ENCODE measurements around the gene TLE7.

TLE7 gene

DNA sequence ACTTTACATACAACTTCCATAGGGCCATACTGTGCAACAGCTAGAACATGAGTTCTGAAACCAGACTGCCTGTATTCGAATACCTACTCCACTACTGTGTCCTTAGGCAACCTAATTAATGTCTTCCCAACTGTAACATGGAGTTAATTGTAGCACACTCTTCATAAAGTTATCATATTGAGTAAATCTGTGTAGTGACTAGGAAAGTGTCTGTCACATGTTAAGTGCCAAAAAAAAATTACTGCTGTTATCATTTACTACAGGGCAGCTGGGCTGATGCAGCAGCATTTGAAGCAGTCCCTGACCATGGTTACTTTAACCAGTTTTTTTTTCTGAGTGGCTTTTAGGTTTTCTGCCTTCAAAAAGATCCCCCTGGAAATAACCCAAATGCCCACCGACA is 31.1 kb upstream of the TLE7 start:
- Histone ChIP-seq H3K27ac (ENCODE audit: low read length) (no peak overlapping the region), H3K4me3 (ENCODE audit: low read length) (no peak overlapping the region)

DNA sequence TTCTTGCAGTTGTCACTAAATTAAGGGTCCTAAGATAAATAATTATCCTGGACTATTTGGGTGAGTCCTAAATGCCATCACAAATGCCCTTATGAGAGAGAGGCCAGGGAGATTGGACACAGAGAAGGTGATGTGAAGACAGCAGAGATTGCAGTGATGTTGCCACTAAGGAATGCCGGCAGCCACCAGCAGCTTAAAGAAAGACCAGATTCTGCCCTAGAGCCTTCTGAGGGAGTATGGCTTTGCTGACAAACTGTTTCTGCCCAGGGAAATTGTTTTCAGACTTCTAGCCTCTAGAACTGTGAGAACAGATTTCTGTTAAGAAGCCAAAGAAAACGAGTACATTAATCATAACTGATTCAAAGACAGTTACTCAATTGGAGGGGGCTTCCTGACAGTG is 30.2 kb upstream of the TLE7 start:
- Histone ChIP-seq H3K4me3 (ENCODE audit: low read length) (no peak overlapping the region), H3K4me1 (ENCODE audit: control insufficient read depth, low read depth, low read length) (no peaks in the 10 kb centered on the region), H3K27ac (ENCODE audit: low read length) (no peak overlapping the region), H3K9ac (ENCODE audit: low read length) (no peak overlapping the region), H3K36me3 (ENCODE audit: control insufficient read depth, low read depth, low read length) (peaks cover 7% of the 10 kb centered on the region), H3K9me3 (ENCODE audit: control insufficient read depth, low read depth, low read length) (no peaks in the 10 kb centered on the region), H3K27me3 (ENCODE audit: control insufficient read depth, insufficient read depth, low read length) (no peaks in the 10 kb centered on the region)

More for the DNA sequence above, 31.1 kb upstream of the TLE7 start:
- Histone ChIP-seq H3K4me1 (ENCODE audit: control insufficient read depth, low read depth, low read length) (no peaks in the 10 kb centered on the region), H3K27me3 (ENCODE audit: control insufficient read depth, insufficient read depth, low read length) (no peaks in the 10 kb centered on the region), H3K9ac (ENCODE audit: low read length) (no peak overlapping the region), H3K9me3 (ENCODE audit: control insufficient read depth, low read depth, low read length) (no peaks in the 10 kb centered on the region), H3K36me3 (ENCODE audit: control insufficient read depth, low read depth, low read length) (peaks cover 7% of the 10 kb centered on the region)

GRCh38 chr16:71467810-71468209 is 26.0 kb upstream of the TLE7 start:
- Histone ChIP-seq H3K36me3 (ENCODE audit: control insufficient read depth, low read depth, low read length) (no peaks in the 10 kb centered on the region), H3K27ac (ENCODE audit: low read length) (no peak overlapping the region), H3K9me3 (ENCODE audit: control insufficient read depth, low read depth, low read length) (no peaks in the 10 kb centered on the region), H3K4me1 (ENCODE audit: control insufficient read depth, low read depth, low read length) (no peaks in the 10 kb centered on the region), H3K9ac (ENCODE audit: low read length) (no peak overlapping the region), H3K27me3 (ENCODE audit: control insufficient read depth, insufficient read depth, low read length) (no peaks in the 10 kb centered on the region), H3K4me3 (ENCODE audit: low read length) (no peak overlapping the region)

DNA sequence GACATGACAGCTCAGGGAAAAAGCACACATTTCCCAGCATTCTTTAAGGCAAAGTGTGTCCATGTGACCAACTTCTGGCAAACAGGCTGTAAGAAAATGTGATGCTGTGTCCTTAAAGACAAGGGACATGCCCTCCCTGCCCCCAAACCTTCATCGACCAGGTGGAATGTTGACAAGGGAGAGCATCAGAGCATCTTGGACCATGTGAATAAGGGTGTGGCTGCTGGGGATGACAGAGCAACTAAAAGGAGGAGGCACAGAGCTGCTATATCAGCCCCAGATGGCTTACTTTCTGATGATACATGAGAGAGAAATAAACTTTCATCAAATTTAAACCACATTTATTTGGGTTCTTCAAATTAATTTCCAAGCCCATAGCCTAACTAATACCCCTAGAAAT is 22.4 kb upstream of the TLE7 start:
- H3K27ac ChIP-seq (ENCODE audit: low read length), result no peak overlapping the region
- no peaks in the 10 kb centered on the region for H3K9me3 ChIP-seq (ENCODE audit: control insufficient read depth, low read depth, low read length)
- no peaks in the 10 kb centered on the region for H3K36me3 ChIP-seq (ENCODE audit: control insufficient read depth, low read depth, low read length)
- no peaks in the 10 kb centered on the region for H3K27me3 ChIP-seq (ENCODE audit: control insufficient read depth, insufficient read depth, low read length)
- no peak overlapping the region for H3K4me3 ChIP-seq (ENCODE audit: low read length)
- H3K9ac ChIP-seq (ENCODE audit: low read length), result no peak overlapping the region
- H3K4me1 ChIP-seq (ENCODE audit: control insufficient read depth, low read depth, low read length), result peaks cover 6% of the 10 kb centered on the region

DNA sequence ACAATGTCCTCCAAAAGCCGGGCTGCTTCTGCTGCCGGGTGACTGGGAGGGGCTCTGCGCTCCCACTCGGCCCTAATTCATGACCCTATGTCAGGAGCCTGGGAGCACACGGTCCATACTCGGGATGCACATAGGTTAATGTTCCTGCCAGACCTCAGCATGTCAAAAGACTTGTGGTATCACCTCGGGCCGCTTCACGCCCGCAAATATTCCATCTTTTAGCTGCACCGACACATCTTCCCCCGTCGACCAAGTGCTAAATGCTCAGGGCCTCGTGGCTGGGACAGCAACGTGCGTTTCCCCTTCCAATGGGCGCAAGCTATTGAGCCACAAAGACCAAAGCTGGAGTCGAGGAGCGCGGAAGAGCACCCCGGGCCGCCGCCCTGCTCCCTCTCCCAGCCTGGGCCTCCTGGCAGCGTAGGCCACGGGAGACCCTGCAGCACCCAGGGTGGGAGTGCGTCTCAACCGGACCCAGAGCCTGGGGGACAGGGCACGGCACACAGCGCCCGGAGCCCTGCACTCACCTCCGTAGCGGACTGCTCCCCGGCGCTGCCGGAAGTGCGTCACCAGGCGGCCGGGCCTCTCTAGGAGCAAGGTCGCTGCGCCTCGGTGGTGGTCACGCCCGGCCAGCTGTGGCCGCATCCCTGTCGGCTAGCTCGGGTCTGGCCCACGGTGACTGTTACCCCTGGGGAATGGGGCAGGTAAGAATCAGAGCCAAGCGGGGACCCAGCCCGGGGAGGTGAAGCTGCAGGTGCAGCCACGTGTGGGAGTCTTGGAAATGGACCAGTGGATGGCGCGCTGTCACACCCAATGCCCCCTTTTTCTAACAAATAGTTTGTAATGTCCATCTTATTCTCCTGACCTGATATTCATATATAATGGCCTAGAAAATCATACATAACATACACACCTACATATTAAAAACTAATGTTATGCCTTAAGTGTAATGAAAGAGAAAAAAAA is 20.1 kb upstream of the TLE7 start, which contains the start of gene ZNF23:
Gene ZNF23, minus strand, starts transcription at position 562 of the 963 bp plus-strand sequence. CDS start 5,451 bp downstream, outside the sequence.
- peaks cover 6% of the 10 kb centered on the region for H3K4me1 ChIP-seq (ENCODE audit: control insufficient read depth, low read depth, low read length)
- peak within 1 kb of the TSS; percentile 90 for H3K4me3 ChIP-seq (ENCODE audit: low read length)
- no peaks in the 10 kb centered on the region for H3K9me3 ChIP-seq (ENCODE audit: control insufficient read depth, low read depth, low read length)
- peak within 1 kb of the TSS; percentile 85 for H3K9ac ChIP-seq (ENCODE audit: low read length)
- no peaks in the 10 kb centered on the region for H3K36me3 ChIP-seq (ENCODE audit: control insufficient read depth, low read depth, low read length)
- H3K27ac ChIP-seq (ENCODE audit: low read length), result peak within 1 kb of the TSS; percentile 44
- H3K27me3 ChIP-seq (ENCODE audit: control insufficient read depth, insufficient read depth, low read length), result no peaks in the 10 kb centered on the region

GRCh38 chr16:71460941-71461340 is 19.1 kb upstream of the TLE7 start:
- Histone ChIP-seq H3K9me3 (ENCODE audit: control insufficient read depth, low read depth, low read length) (no peaks in the 10 kb centered on the region), H3K27ac (ENCODE audit: low read length) (no peak overlapping the region), H3K4me3 (ENCODE audit: low read length) (peak overlapping the region; percentile 90), H3K27me3 (ENCODE audit: control insufficient read depth, insufficient read depth, low read length) (no peaks in the 10 kb centered on the region), H3K9ac (ENCODE audit: low read length) (peak overlapping the region; percentile 85), H3K4me1 (ENCODE audit: control insufficient read depth, low read depth, low read length) (peaks cover 6% of the 10 kb centered on the region), H3K36me3 (ENCODE audit: control insufficient read depth, low read depth, low read length) (no peaks in the 10 kb centered on the region)

DNA sequence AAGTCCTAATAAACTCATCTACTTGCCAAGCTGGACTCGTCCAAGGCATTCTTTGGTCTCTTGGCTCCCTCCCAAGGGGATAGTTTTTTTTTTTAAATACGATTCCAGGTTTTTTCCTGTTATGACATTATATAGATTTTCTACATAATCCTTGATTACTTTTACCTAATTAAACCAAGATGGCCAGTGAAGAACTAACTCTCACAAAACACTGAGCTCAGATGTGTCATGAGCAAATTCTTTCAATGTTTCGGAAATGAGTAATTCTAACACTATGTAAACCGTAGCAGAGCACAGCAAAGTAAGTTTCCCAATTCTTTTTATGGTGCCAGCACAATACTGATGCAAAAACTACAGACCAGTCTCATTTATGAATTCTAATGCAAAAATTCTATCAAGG is 18.4 kb upstream of the TLE7 start:
- H3K4me1 ChIP-seq (ENCODE audit: control insufficient read depth, low read depth, low read length), result peaks cover 6% of the 10 kb centered on the region
- no peak overlapping the region for H3K9ac ChIP-seq (ENCODE audit: low read length)
- no peaks in the 10 kb centered on the region for H3K9me3 ChIP-seq (ENCODE audit: control insufficient read depth, low read depth, low read length)
- no peaks in the 10 kb centered on the region for H3K36me3 ChIP-seq (ENCODE audit: control insufficient read depth, low read depth, low read length)
- H3K27ac ChIP-seq (ENCODE audit: low read length), result no peak overlapping the region
- no peak overlapping the region for H3K4me3 ChIP-seq (ENCODE audit: low read length)
- H3K27me3 ChIP-seq (ENCODE audit: control insufficient read depth, insufficient read depth, low read length), result no peaks in the 10 kb centered on the region

GRCh38 chr16:71459510-71459909 is 17.7 kb upstream of the TLE7 start:
- Histone ChIP-seq H3K4me1 (ENCODE audit: control insufficient read depth, low read depth, low read length) (peaks cover 6% of the 10 kb centered on the region), H3K27me3 (ENCODE audit: control insufficient read depth, insufficient read depth, low read length) (no peaks in the 10 kb centered on the region), H3K36me3 (ENCODE audit: control insufficient read depth, low read depth, low read length) (no peaks in the 10 kb centered on the region), H3K9me3 (ENCODE audit: control insufficient read depth, low read depth, low read length) (no peaks in the 10 kb centered on the region), H3K9ac (ENCODE audit: low read length) (no peak overlapping the region), H3K4me3 (ENCODE audit: low read length) (no peak overlapping the region), H3K27ac (ENCODE audit: low read length) (no peak overlapping the region)

- Histone ChIP-seq H3K9me3 (ENCODE audit: control insufficient read depth, low read depth, low read length) (no peaks in the 10 kb centered on the region), H3K4me1 (ENCODE audit: control insufficient read depth, low read depth, low read length) (peaks cover 6% of the 10 kb centered on the region), H3K36me3 (ENCODE audit: control insufficient read depth, low read depth, low read length) (peaks cover 6% of the 10 kb centered on the region), H3K9ac (ENCODE audit: low read length) (no peak overlapping the region), H3K27ac (ENCODE audit: low read length) (no peak overlapping the region), H3K4me3 (ENCODE audit: low read length) (no peak overlapping the region), H3K27me3 (ENCODE audit: control insufficient read depth, insufficient read depth, low read length) (no peaks in the 10 kb centered on the region)
Measured at GRCh38 chr16:71456801-71457200, 14.9 kb upstream of the TLE7 start.

GRCh38 chr16:71453036-71453435 is 11.2 kb upstream of the TLE7 start:
- Histone ChIP-seq H3K27ac (ENCODE audit: low read length) (no peak overlapping the region), H3K4me1 (ENCODE audit: control insufficient read depth, low read depth, low read length) (no peaks in the 10 kb centered on the region), H3K36me3 (ENCODE audit: control insufficient read depth, low read depth, low read length) (peaks cover 26% of the 10 kb centered on the region), H3K9ac (ENCODE audit: low read length) (no peak overlapping the region), H3K27me3 (ENCODE audit: control insufficient read depth, insufficient read depth, low read length) (no peaks in the 10 kb centered on the region), H3K9me3 (ENCODE audit: control insufficient read depth, low read depth, low read length) (peaks cover 28% of the 10 kb centered on the region), H3K4me3 (ENCODE audit: low read length) (no peak overlapping the region)

GRCh38 chr16:71449020-71449419 is 7.2 kb upstream of the TLE7 start:
- H3K4me1 ChIP-seq (ENCODE audit: control insufficient read depth, low read depth, low read length), result no peaks in the 10 kb centered on the region
- H3K4me3 ChIP-seq (ENCODE audit: low read length), result no peak overlapping the region
- H3K36me3 ChIP-seq (ENCODE audit: control insufficient read depth, low read depth, low read length), result peaks cover 26% of the 10 kb centered on the region
- peaks cover 35% of the 10 kb centered on the region for H3K9me3 ChIP-seq (ENCODE audit: control insufficient read depth, low read depth, low read length)
- no peaks in the 10 kb centered on the region for H3K27me3 ChIP-seq (ENCODE audit: control insufficient read depth, insufficient read depth, low read length)
- H3K9ac ChIP-seq (ENCODE audit: low read length), result no peak overlapping the region
- no peak overlapping the region for H3K27ac ChIP-seq (ENCODE audit: low read length)

All from iPS-18a (cell line).